Kidney epithelial cell (primary cell): ENCODE results near the gene SEMA4D. TPM values are rescaled to one million over a fixed set of nuclear protein-coding genes. Genes with fewer than 3 reads are reported as not detected.

Source experiments
- DNase-seq: peaks from one replicate; pipeline ENCODE4 v3.0.0-alpha.2; 2010; ENCODE audit warnings: low read depth
- H3K27me3 ChIP-seq: 2 replicates; pipeline ENCODE4 v1.6.0; 2011; ENCODE audit warnings: low read length; ENCODE audit not compliant: control insufficient read depth, insufficient read depth
- H3K36me3 ChIP-seq: 2 replicates; pipeline ENCODE4 v1.5.1; 2011; ENCODE audit warnings: low read length; ENCODE audit not compliant: control insufficient read depth, insufficient read depth
- H3K4me3 ChIP-seq: 2 replicates; pipeline ENCODE4 v1.5.1; 2011; ENCODE audit warnings: low read depth, mild to moderate bottlenecking, control low read depth, low read length
- total RNA-seq: library from RNA; depleted of rRNA; stranded (reverse); fragments of >200 nt; gene quantifications from 2 replicates; pipeline ENCODE4 v1.2.3, GENCODE V29; 2015
- TF ChIP-seq, protein P1 (sequence below): IDR thresholded peaks from 2 replicates; pipeline ENCODE4 v1.5.1; 2011; ENCODE audit warnings: mild to moderate bottlenecking, moderate library complexity, low read length, control low read depth, inconsistent platforms; ENCODE audit not compliant: insufficient read depth, poor library complexity, severe bottlenecking

SEMA4D gene
- total RNA-seq, 1 donor from 2014 or later, result 30.7 TPM

DNA sequence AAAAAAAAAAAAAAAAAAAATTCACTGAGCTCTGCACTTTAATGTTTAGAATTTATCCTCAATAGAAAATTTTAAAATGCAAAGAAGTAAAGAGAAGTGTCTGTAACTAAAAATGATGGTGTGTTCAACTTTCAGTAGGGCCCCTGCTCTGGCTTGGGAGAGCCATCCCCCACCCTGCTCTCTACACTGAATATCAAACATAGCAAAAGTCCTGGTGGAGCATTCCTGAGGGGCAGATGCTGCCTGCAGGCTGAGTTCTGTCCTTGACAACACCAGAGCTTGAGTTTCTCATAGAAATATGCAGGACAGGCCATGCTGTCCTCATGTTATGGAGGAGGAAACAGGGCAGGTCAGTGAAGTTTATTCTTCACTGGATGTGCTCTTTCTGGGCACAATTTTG is 7.1 kb upstream of the SEMA4D start:
- no peaks in the 10 kb centered on the region for H3K36me3 ChIP-seq
- DNase-seq, result no peak
- TF ChIP-seq, protein P1, sequence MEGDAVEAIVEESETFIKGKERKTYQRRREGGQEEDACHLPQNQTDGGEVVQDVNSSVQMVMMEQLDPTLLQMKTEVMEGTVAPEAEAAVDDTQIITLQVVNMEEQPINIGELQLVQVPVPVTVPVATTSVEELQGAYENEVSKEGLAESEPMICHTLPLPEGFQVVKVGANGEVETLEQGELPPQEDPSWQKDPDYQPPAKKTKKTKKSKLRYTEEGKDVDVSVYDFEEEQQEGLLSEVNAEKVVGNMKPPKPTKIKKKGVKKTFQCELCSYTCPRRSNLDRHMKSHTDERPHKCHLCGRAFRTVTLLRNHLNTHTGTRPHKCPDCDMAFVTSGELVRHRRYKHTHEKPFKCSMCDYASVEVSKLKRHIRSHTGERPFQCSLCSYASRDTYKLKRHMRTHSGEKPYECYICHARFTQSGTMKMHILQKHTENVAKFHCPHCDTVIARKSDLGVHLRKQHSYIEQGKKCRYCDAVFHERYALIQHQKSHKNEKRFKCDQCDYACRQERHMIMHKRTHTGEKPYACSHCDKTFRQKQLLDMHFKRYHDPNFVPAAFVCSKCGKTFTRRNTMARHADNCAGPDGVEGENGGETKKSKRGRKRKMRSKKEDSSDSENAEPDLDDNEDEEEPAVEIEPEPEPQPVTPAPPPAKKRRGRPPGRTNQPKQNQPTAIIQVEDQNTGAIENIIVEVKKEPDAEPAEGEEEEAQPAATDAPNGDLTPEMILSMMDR, result no peak
- no peaks in the 10 kb centered on the region for H3K27me3 ChIP-seq
- no peak overlapping the region for H3K4me3 ChIP-seq

DNA sequence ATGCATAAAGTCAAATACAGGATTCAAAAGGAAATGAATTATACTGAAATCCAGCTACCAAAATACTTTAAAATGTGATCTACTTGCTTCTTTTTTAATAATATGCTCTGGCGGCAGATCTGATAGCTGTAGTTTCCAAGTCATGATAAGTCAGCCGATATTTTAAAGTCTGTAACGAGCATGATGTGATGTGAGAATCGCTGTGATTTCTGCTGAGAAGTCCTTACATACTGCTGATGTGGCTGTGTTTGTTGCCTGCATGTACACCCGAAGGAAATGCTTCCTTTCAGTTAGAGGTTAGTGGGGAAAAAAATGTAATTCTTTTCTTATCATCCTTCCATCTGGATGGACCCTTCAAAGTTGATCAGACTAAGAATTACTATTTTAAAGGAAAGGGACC is 4.8 kb upstream of the SEMA4D start:
- TF ChIP-seq, protein P1, result no peak
- Histone ChIP-seq H3K36me3 (no peaks in the 10 kb centered on the region), H3K4me3 (no peak overlapping the region), H3K27me3 (no peaks in the 10 kb centered on the region)
- no peak for DNase-seq

DNA sequence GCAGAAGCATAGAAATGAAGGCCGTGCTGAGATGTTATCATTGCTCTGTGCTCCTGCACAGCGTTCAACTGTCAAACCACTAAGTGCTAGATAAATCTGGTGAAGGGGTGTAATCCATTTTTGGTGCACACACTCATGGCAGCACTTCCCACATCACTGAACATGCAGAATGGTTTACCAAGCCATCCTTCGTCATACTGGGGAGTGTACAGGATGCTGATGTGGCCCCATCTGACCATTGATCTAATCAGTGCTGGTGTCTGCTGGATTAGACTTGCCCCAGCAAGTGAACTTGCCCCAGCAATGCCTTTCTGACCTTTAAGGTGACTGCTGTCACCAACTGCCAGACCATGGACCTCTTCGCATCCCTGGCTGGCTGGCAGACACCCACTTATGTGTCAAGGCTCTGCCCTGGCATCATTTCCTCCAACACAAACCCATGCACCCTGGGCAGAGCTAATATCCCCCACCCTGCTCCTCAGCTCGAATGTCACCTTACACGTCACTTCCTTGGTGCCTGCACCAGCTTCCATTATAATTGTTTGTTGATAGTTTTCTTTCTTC is 4.2 kb upstream of the SEMA4D start:
- no peaks in the 10 kb centered on the region for H3K36me3 ChIP-seq
- no peak overlapping the region for H3K4me3 ChIP-seq
- TF ChIP-seq, protein P1, result no peak
- DNase-seq, result no peak
- H3K27me3 ChIP-seq, result no peaks in the 10 kb centered on the region

DNA sequence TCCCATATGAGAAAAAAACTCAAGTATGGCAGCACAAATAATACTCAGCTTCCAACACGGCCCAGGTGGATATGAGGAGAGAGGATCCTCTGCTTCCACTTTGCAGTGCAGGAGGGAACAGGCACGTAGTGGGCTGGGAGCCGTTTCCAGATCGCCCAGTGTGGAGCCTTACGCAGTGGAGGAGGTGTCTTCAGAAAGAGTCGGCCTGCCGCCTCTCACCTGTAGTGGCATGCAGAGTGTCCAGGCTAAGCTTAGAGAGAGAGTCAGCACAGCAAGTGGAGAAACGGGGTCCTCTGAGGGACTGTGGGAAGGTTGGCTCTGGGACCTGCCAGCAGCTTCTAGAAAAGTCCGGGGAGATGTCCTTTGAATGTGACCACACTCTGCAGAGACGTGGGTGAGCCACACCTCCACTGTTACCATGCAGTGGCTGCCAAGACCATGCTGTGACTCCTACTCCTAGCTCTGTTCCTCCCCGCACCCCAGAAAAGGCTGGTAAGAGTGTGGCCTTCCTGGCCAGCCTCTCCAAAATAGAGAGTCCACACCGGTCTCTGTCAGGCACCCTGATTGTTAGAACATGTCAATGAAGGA is 3.5 kb upstream of the SEMA4D start:
- DNase-seq, result no peak
- no peak overlapping the region for H3K4me3 ChIP-seq
- H3K27me3 ChIP-seq, result no peaks in the 10 kb centered on the region
- H3K36me3 ChIP-seq, result no peaks in the 10 kb centered on the region
- TF ChIP-seq, protein P1, result no peak

DNA sequence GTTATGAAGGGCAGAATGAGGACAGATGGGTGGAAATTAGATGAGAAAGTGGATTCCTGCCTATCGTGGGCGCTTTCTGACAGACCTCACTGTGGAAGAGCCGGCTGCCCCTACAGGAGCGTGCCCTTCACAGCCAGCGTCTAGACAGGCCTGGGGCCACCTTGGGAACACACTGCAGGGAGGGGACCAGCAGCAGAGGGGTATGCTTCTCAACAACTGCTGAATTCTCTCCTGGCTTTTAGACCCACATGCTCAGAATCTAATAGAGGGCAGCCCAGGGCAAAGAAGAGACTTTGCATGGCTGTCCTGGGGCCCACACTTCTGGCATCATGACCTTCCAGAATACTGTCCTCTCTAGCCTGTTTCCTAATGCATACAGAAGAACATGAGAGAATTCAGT is 2.1 kb upstream of the SEMA4D start:
- TF ChIP-seq, protein P1, result no peak

More for the DNA sequence above, 2.1 kb upstream of the SEMA4D start:
- Histone ChIP-seq H3K36me3 (no peaks in the 10 kb centered on the region), H3K4me3 (no peak overlapping the region), H3K27me3 (no peaks in the 10 kb centered on the region)
- no peak for DNase-seq
